MM.1S (cell line): ENCODE results near the gene FBXL7.

Experiments used
- DNase-seq: peaks from one replicate; pipeline ENCODE4 v3.0.0-alpha.2; 2015
- H2AFZ ChIP-seq: fragments of 300-600 bp; sonication (generic); 2 replicates; pipeline ENCODE4 v1.6.0; 2016; ENCODE audit warnings: antibody characterized with exemption, low read length
- H3F3A ChIP-seq: fragments of 300-600 bp; sonication (generic); 2 replicates; pipeline ENCODE4 v1.6.1; 2016; ENCODE audit warnings: mild to moderate bottlenecking, antibody characterized with exemption, low read length, moderate library complexity, mixed read lengths; ENCODE audit not compliant: insufficient read depth
- H3K27ac ChIP-seq: fragments of 300-600 bp; sonication (generic); 2 replicates; pipeline ENCODE4 v1.5.1; 2016; ENCODE audit warnings: mild to moderate bottlenecking, low read length
- H3K27me3 ChIP-seq: fragments of 300-600 bp; sonication (generic); replicated peaks from 2 replicates; pipeline ENCODE4 v1.6.0; 2016; ENCODE audit warnings: low read length; ENCODE audit not compliant: insufficient read depth
- H3K36me3 ChIP-seq: fragments of 300-600 bp; sonication (generic); replicated peaks from 2 replicates; pipeline ENCODE4 v1.6.1; 2016; ENCODE audit warnings: mild to moderate bottlenecking, low read length, mixed read lengths; ENCODE audit not compliant: insufficient read depth
- H3K4me1 ChIP-seq: fragments of 300-600 bp; sonication (generic); 2 replicates; pipeline ENCODE4 v1.6.1; 2016; ENCODE audit warnings: low read length, mixed read lengths
- H3K4me2 ChIP-seq: fragments of 300-600 bp; sonication (generic); 2 replicates; pipeline ENCODE4 v1.6.0; 2016; ENCODE audit warnings: low read depth, low read length
- H3K4me3 ChIP-seq: fragments of 300-600 bp; sonication (generic); 2 replicates; pipeline ENCODE4 v1.5.1; 2016; ENCODE audit warnings: low read length, mixed read lengths
- H3K79me2 ChIP-seq: fragments of 300-600 bp; sonication (generic); 2 replicates; pipeline ENCODE4 v1.6.1; 2016; ENCODE audit warnings: mixed run types, low read length, mixed read lengths
- H3K9ac ChIP-seq: fragments of 300-600 bp; sonication (generic); 2 replicates; pipeline ENCODE4 v1.6.1; 2016; ENCODE audit warnings: low read length, mixed read lengths
- H3K9me2 ChIP-seq: fragments of 300-600 bp; sonication (generic); replicated peaks from 2 replicates; pipeline ENCODE4 v1.6.1; 2016; ENCODE audit warnings: mild to moderate bottlenecking, low read length, mixed read lengths; ENCODE audit not compliant: insufficient read depth
- H3K9me3 ChIP-seq: fragments of 300-600 bp; sonication (generic); replicated peaks from 2 replicates; pipeline ENCODE4 v1.6.1; 2016; ENCODE audit warnings: mild to moderate bottlenecking, low read length, mixed read lengths; ENCODE audit not compliant: insufficient read depth
- H4K20me1 ChIP-seq: fragments of 300-600 bp; sonication (generic); 2 replicates; pipeline ENCODE4 v1.6.1; 2016; ENCODE audit warnings: mild to moderate bottlenecking, low read length, moderate library complexity, mixed read lengths; ENCODE audit not compliant: insufficient read depth
- CTCF ChIP-seq: fragments of 300-600 bp; sonication (generic); IDR thresholded peaks from 2 replicates; pipeline ENCODE4 v1.5.1; 2016; ENCODE audit warnings: antibody characterized with exemption, low read length, mixed read lengths
- EZH2 ChIP-seq: fragments of 300-600 bp; sonication (generic); optimal IDR thresholded peaks from 2 replicates; pipeline ENCODE3; 2017; ENCODE audit warnings: low read depth, mild to moderate bottlenecking, antibody characterized with exemption, low read length, mixed read lengths
- EZH2phosphoT487 ChIP-seq: fragments of 300-600 bp; sonication (generic); IDR thresholded peaks from 2 replicates; pipeline ENCODE4 v1.6.1; 2018; ENCODE audit warnings: antibody characterized with exemption, low read length

Gene FBXL7

GRCh38 chr5:15933259-15934207 is 433.6 kb downstream of the FBXL7 start:
- H3K4me3 ChIP-seq: no peak overlapping the region
- H3K9me2 ChIP-seq: no peaks in the 10 kb centered on the region
- no peaks in the 10 kb centered on the region for H3K36me3 ChIP-seq
- no peak overlapping the region for H2AFZ ChIP-seq
- H3K4me2 ChIP-seq: no peak overlapping the region
- no peaks in the 10 kb centered on the region for H3K9me3 ChIP-seq
- H3K4me1 ChIP-seq: no peaks in the 10 kb centered on the region
- H3K79me2 ChIP-seq: no peaks in the 10 kb centered on the region
- no peaks in the 10 kb centered on the region for H3K27me3 ChIP-seq
- no peak for DNase-seq
- H3K27ac ChIP-seq: no peak overlapping the region
- TF ChIP-seq EZH2phosphoT487 (no peak), EZH2 (no peak), CTCF (no peak)
- H3K9ac ChIP-seq: no peak overlapping the region
- no peaks in the 10 kb centered on the region for H4K20me1 ChIP-seq
- H3F3A ChIP-seq: no peaks in the 10 kb centered on the region

GRCh38 chr5:15936505-15937245 is 436.7 kb downstream of the FBXL7 start:
- H3K9ac ChIP-seq: no peak overlapping the region
- H4K20me1 ChIP-seq: no peaks in the 10 kb centered on the region
- H3K4me1 ChIP-seq: no peaks in the 10 kb centered on the region
- no peaks in the 10 kb centered on the region for H3K9me3 ChIP-seq
- H3K9me2 ChIP-seq: no peaks in the 10 kb centered on the region
- H3K27ac ChIP-seq: no peak overlapping the region
- no peak overlapping the region for H3K4me2 ChIP-seq
- H3K27me3 ChIP-seq: no peaks in the 10 kb centered on the region
- no peak for DNase-seq
- no peak for TF ChIP-seq CTCF
- TF ChIP-seq EZH2phosphoT487: no peak
- TF ChIP-seq EZH2: no peak
- H3F3A ChIP-seq: no peaks in the 10 kb centered on the region
- no peaks in the 10 kb centered on the region for H3K36me3 ChIP-seq
- H3K4me3 ChIP-seq: no peak overlapping the region
- H2AFZ ChIP-seq: no peak overlapping the region
- no peaks in the 10 kb centered on the region for H3K79me2 ChIP-seq

GRCh38 chr5:15937708-15938107 is 437.7 kb downstream of the FBXL7 start:
- H3K9me3 ChIP-seq: no peaks in the 10 kb centered on the region
- H3K9me2 ChIP-seq: no peaks in the 10 kb centered on the region
- no peaks in the 10 kb centered on the region for H3K27me3 ChIP-seq
- H2AFZ ChIP-seq: no peak overlapping the region
- no peaks in the 10 kb centered on the region for H3F3A ChIP-seq
- no peaks in the 10 kb centered on the region for H3K36me3 ChIP-seq
- H3K4me2 ChIP-seq: no peak overlapping the region
- no peaks in the 10 kb centered on the region for H3K79me2 ChIP-seq
- DNase-seq: no peak
- H4K20me1 ChIP-seq: no peaks in the 10 kb centered on the region
- H3K4me3 ChIP-seq: no peak overlapping the region
- no peak for TF ChIP-seq CTCF
- TF ChIP-seq EZH2phosphoT487: no peak
- no peak for TF ChIP-seq EZH2
- H3K27ac ChIP-seq: no peak overlapping the region
- no peaks in the 10 kb centered on the region for H3K4me1 ChIP-seq
- H3K9ac ChIP-seq: no peak overlapping the region
